KBM-7 (cell line): ENCODE results near the gene SLF2.
A peak's percentile ranks its signal among the peaks of the same experiment; 100 is the strongest.

ENCODE experiments used
- DNase-seq: peaks from one replicate; pipeline ENCODE4 v3.0.0-alpha.2; 2015
- in situ Hi-C: fragments of 300-500 bp; cut with MboI; formaldehyde crosslinking; loops from 2 replicates; pipeline ENCODE4 v1.14.3; 2020; ENCODE audit warnings: low sequenced_read_pairs, low pct_unique_long_range_greater_than_20kb, mixed read lengths

The SLF2 gene

GRCh38 chr10:100986952-100987684, 74.4 kb downstream of the SLF2 start, which contains the start of the genes MRPL43 and TWNK:
TSS of gene MRPL43 (minus strand) at chr10:100987497. CDS start at chr10:100987443, 54 bp downstream.
TSS of gene TWNK (plus strand) at chr10:100987543. CDS start at chr10:100988211, 668 bp downstream.
- in situ Hi-C loops, result no loop called here
- DNase-seq, result peak; percentile 87

GRCh38 chr10:100987685-100988049, 74.9 kb downstream of the SLF2 start:
- in situ Hi-C loops, result no loop called here
- no peak for DNase-seq

- no peak for DNase-seq
- in situ Hi-C loops, result no loop called here
Measured at GRCh38 chr10:100988166-100988565, 75.4 kb downstream of the SLF2 start.

- in situ Hi-C loops, result no loop called here
- no peak for DNase-seq
Measured at GRCh38 chr10:100989088-100989487, 76.3 kb downstream of the SLF2 start.

- in situ Hi-C loops, result no loop called here
- DNase-seq, result no peak
Measured at GRCh38 chr10:100993986-100994708, 81.4 kb downstream of the SLF2 start.

- in situ Hi-C loops, result no loop called here
- DNase-seq, result no peak
Measured at GRCh38 chr10:100995181-100995580, 82.4 kb downstream of the SLF2 start.

- in situ Hi-C loops, result no loop called here
- peak; percentile 52 for DNase-seq
Measured at GRCh38 chr10:100996678-100997359, 84.1 kb downstream of the SLF2 start.

GRCh38 chr10:100997360-100998182, 84.8 kb downstream of the SLF2 start:
- in situ Hi-C loops, result no loop called here
- peak; percentile 82 for DNase-seq

- in situ Hi-C loops, result no loop called here
- DNase-seq, result peak; percentile 81
Measured at GRCh38 chr10:100998183-100998990, 85.6 kb downstream of the SLF2 start.

GRCh38 chr10:100998991-100999741, 86.4 kb downstream of the SLF2 start:
- in situ Hi-C loops, result no loop called here
- peak; percentile 81 for DNase-seq

- DNase-seq, result no peak
- in situ Hi-C loops, result no loop called here
Measured at GRCh38 chr10:100999742-101000126, 87.0 kb downstream of the SLF2 start, which contains the start of gene LZTS2. TSS of gene LZTS2 (plus strand) at chr10:100999808. CDS start at chr10:101002539, 2,731 bp downstream.

- in situ Hi-C loops, result no loop called here
- no peak for DNase-seq
Measured at GRCh38 chr10:101000127-101000914, 87.6 kb downstream of the SLF2 start.

GRCh38 chr10:101000915-101001658, 88.3 kb downstream of the SLF2 start:
- no peak for DNase-seq
- in situ Hi-C loops, result no loop called here

- in situ Hi-C loops, result no loop called here
- no peak for DNase-seq
Measured at GRCh38 chr10:101001659-101002035, 88.9 kb downstream of the SLF2 start.

GRCh38 chr10:101002456-101002855, 89.7 kb downstream of the SLF2 start:
- in situ Hi-C loops, result no loop called here
- no peak for DNase-seq

- no peak for DNase-seq
- in situ Hi-C loops, result no loop called here
Measured at GRCh38 chr10:101003639-101004206, 91.0 kb downstream of the SLF2 start.
